Measurements from ENCODE around the gene CFC1B. TPM values are rescaled to one million over a fixed set of nuclear protein-coding genes. Genes with fewer than 3 reads are reported as not detected.
"Not testable (repeated sequence)": the region's sequence is repeated elsewhere in the genome, so short reads cannot be mapped to it uniquely, and the experiment has no call there.

The CFC1B gene
- total RNA-seq, 2 experiments from 2014 or later: not detected

GRCh38 chr2:130576209-130576784, 55.3 kb downstream of the CFC1B start:
- DNase-seq; H3K27me3 Mint-ChIP-seq; intact Hi-C loops (cut with micrococcal nuclease); H3K36me3 Mint-ChIP-seq (ENCODE audit: low read depth); H3K27ac Mint-ChIP-seq; POLR2A ChIA-PET; H3K4me3 Mint-ChIP-seq; CTCF ChIA-PET; H3K9me3 Mint-ChIP-seq; H3K4me1 Mint-ChIP-seq (ENCODE audit: low read depth): not testable (repeated sequence)
- ATAC-seq: peak; percentile 30

- H3K27me3 Mint-ChIP-seq; DNase-seq; H3K4me3 Mint-ChIP-seq; H3K4me1 Mint-ChIP-seq (ENCODE audit: low read depth); CTCF ChIA-PET; H3K9me3 Mint-ChIP-seq; POLR2A ChIA-PET; intact Hi-C loops (cut with micrococcal nuclease); H3K36me3 Mint-ChIP-seq (ENCODE audit: low read depth); ATAC-seq; H3K27ac Mint-ChIP-seq: not testable (repeated sequence)
Observed at GRCh38 chr2:130577559-130577958, 56.5 kb downstream of the CFC1B start.

Other genes with a start within 250 kb of the CFC1B start
- gene IMP4, start 178.3 kb upstream of the CFC1B start, total RNA-seq: 100 to 1,000 TPM; 160 to 163 TPM
- 10 to 100 TPM; 32.9 to 35.4 TPM for gene PTPN18, start 165.2 kb upstream of the CFC1B start, total RNA-seq
- gene POTEI, start 11.9 kb upstream of the CFC1B start, total RNA-seq: not detected
- not detected for gene CFC1, start 78.4 kb downstream of the CFC1B start, total RNA-seq
- not detected for gene POTEJ, start 90.2 kb downstream of the CFC1B start, total RNA-seq
- gene GPR148, start 207.8 kb downstream of the CFC1B start, total RNA-seq: not detected
- not detected for gene AMER3, start 234.3 kb downstream of the CFC1B start, total RNA-seq

Measured in activated CD8-positive, alpha-beta T cell treated with anti-CD3 and anti-CD28 coated beads for 36 hours (primary cell).